Tongue (tissue), 3 donors: Measurements from ENCODE around the gene DHX35. TPM values are rescaled to one million over a fixed set of nuclear protein-coding genes. Genes with fewer than 3 reads are reported as not detected.
A peak's percentile ranks its signal among the peaks of the same experiment; 100 is the strongest.

Experiments
- DNase-seq: peaks from one replicate; pipeline ENCODE4 v3.0.0-alpha.2; 2015
- small RNA-seq: library from RNA; depleted of rRNA; stranded (forward); fragments of <200 nt; gene quantifications from one replicate; pipeline ENCODE3, GENCODE V24; 2014; ENCODE audit warnings: low replicate concordance
- total RNA-seq: library from RNA; depleted of rRNA; stranded (reverse); fragments of >200 nt; gene quantifications from one replicate; pipeline ENCODE4 v1.2.3, GENCODE V29; 2014

The DHX35 gene
- total RNA-seq, 1 donor from 2014 or later, result 16.3 TPM

GRCh38 chr20:39066471-39067242, 104.5 kb downstream of the DHX35 start:
- no peak for DNase-seq

GRCh38 chr20:39067526-39068216, 105.5 kb downstream of the DHX35 start:
- no peak for DNase-seq

- no peak for DNase-seq
These were observed 107.8 kb downstream of the DHX35 start for GRCh38 chr20:39069976-39070375.

GRCh38 chr20:39070484-39071231, 108.5 kb downstream of the DHX35 start:
- no peak for DNase-seq

GRCh38 chr20:39072132-39072531, 110.0 kb downstream of the DHX35 start:
- no peak for DNase-seq

- DNase-seq, result no peak
These were observed 110.5 kb downstream of the DHX35 start for GRCh38 chr20:39072653-39073052.

GRCh38 chr20:39075731-39076130, 113.6 kb downstream of the DHX35 start:
- no peak for DNase-seq

GRCh38 chr20:39076958-39077357, 114.8 kb downstream of the DHX35 start:
- no peak for DNase-seq

GRCh38 chr20:39080326-39080725, 118.2 kb downstream of the DHX35 start:
- DNase-seq, result no peak

- peak; percentile 88 for DNase-seq
These were observed 119.1 kb downstream of the DHX35 start for GRCh38 chr20:39081255-39081654.

GRCh38 chr20:39082622-39083398, 120.7 kb downstream of the DHX35 start:
- peak; percentile 10 for DNase-seq

- peak; percentile 10 for DNase-seq
These were observed 121.6 kb downstream of the DHX35 start for GRCh38 chr20:39083761-39084160.

GRCh38 chr20:39089029-39089428, 126.9 kb downstream of the DHX35 start:
- no peak for DNase-seq

Small RNA genes lying within 50 kb of the gene (small RNA-seq; reads per million reads assigned to genes)
- not detected for gene AL023803.1

Other genes starting within 250 kb of the DHX35 start
- gene SLC32A1, start 237.9 kb upstream of the DHX35 start, total RNA-seq, result not detected
- 9.6 TPM for gene ACTR5, start 213.9 kb upstream of the DHX35 start, total RNA-seq
- gene PPP1R16B, start 156.6 kb upstream of the DHX35 start, total RNA-seq, result 4.6 TPM
- gene FAM83D, start 35.9 kb upstream of the DHX35 start, total RNA-seq, result 9.5 TPM